Suprapubic skin (tissue), 4 donors: ENCODE data around the gene BATF.

Experiments used
- POLR2A ChIP-seq, 2 donors: fragments of 450-650 bp; IDR thresholded peaks; one replicate each; pipeline ENCODE4 v1.6.1; 2017; ENCODE audit warnings: antibody characterized with exemption in 2 of 2, mild to moderate bottlenecking in 2 of 2, moderate library complexity in 2 of 2
- POLR2AphosphoS5 ChIP-seq, 3 donors: sonication (generic); formaldehyde crosslinking; IDR thresholded peaks; one replicate each; pipeline ENCODE4 v1.6.1; 2017; ENCODE audit warnings: antibody characterized with exemption in 3 of 3
- TF ChIP-seq, protein P1 (sequence below), 2 donors: fragments of 200-600 bp in 1 of 2; fragments of 450-650 bp in 1 of 2; sonication (generic) in 1 of 2; IDR thresholded peaks; one replicate each; pipeline ENCODE4 v1.5.1; 2016 to 2019; ENCODE audit warnings: antibody characterized with exemption in 2 of 2, mild to moderate bottlenecking in 1 of 2, moderate library complexity in 1 of 2

DNA sequence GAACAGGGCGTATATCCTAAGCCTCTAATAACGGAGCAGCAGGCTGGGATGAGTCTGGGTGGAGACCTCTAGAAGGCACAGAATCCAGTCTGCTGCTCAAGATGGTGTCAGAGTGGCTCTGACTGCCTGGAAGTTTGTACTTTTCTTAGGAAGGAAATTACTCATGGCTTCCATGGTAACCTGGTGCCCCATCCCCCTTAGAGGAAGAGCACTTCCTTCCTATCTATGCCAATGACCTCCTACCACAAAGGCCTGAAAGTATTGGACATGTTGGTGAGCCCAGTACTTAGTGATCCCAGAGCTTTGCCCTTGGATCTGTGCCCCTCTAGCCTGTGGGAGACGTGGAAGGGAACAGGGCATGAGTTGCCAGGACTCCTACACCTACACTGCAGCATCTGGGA is 1.5 kb downstream of the BATF start:
- TF ChIP-seq, protein P1, sequence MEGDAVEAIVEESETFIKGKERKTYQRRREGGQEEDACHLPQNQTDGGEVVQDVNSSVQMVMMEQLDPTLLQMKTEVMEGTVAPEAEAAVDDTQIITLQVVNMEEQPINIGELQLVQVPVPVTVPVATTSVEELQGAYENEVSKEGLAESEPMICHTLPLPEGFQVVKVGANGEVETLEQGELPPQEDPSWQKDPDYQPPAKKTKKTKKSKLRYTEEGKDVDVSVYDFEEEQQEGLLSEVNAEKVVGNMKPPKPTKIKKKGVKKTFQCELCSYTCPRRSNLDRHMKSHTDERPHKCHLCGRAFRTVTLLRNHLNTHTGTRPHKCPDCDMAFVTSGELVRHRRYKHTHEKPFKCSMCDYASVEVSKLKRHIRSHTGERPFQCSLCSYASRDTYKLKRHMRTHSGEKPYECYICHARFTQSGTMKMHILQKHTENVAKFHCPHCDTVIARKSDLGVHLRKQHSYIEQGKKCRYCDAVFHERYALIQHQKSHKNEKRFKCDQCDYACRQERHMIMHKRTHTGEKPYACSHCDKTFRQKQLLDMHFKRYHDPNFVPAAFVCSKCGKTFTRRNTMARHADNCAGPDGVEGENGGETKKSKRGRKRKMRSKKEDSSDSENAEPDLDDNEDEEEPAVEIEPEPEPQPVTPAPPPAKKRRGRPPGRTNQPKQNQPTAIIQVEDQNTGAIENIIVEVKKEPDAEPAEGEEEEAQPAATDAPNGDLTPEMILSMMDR (IDR thresholded peaks at IDR 0.05): no peak
- TF ChIP-seq POLR2A (IDR thresholded peaks at IDR 0.05): no peak
- TF ChIP-seq POLR2AphosphoS5 (IDR thresholded peaks at IDR 0.05): peak in 1 of 3 donors; percentile 54
